ENCODE data around the gene NOL4L.

DNA sequence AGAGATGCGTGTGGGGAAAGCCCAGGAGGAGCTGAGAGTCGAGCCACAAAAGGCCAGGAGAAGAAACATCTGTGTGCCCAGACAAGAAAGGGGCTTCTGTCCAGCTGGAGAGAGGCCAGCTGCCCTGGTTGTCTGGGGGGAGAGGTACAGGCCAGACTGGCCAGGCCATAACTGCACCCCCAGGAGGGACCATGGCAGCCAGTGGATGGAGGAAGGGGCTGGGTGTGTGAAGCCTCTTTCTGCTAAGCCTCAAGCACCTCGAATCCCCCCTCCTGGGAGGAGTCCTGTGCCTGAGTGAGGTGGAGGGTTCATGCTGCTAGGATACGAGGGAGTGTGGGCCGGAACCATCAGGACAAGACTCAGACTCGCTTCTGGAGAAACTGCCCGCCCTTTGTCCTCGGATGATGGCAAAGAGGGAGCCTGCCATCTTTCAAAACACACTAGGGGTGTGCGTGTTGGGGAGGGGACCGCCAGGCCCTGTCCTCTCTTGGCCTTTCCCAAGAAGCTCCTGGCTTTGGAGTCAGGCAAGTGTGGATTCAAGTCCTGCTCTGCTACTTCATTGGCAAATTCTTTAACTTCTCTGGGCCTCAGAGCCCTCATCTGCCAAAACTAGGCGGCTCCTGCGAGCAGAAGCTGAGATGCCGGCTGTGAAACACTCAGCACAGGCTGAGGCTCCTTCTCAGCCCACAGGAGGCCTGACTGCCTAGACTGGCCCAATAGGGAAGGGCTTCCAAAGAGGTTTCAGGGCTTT lies 136.7 kb downstream of the NOL4L start:
- TF ChIP-seq CTCF (IDR thresholded peaks at IDR 0.05; ENCODE audit: insufficient read depth, low read length, poor library complexity, severe bottlenecking): no peak
- TF ChIP-seq EZH2phosphoT487 (conservative IDR thresholded peaks at IDR 0.05; ENCODE audit: low read length): no peak
